ENCODE measurements around the gene PAK2.
"Not testable (repeated sequence)": the region's sequence is repeated elsewhere in the genome, so short reads cannot be mapped to it uniquely, and the experiment has no call there.

PAK2 gene
- 66.8 to 385 (median 178) reads per million in 17 experiments for total RNA-seq

DNA sequence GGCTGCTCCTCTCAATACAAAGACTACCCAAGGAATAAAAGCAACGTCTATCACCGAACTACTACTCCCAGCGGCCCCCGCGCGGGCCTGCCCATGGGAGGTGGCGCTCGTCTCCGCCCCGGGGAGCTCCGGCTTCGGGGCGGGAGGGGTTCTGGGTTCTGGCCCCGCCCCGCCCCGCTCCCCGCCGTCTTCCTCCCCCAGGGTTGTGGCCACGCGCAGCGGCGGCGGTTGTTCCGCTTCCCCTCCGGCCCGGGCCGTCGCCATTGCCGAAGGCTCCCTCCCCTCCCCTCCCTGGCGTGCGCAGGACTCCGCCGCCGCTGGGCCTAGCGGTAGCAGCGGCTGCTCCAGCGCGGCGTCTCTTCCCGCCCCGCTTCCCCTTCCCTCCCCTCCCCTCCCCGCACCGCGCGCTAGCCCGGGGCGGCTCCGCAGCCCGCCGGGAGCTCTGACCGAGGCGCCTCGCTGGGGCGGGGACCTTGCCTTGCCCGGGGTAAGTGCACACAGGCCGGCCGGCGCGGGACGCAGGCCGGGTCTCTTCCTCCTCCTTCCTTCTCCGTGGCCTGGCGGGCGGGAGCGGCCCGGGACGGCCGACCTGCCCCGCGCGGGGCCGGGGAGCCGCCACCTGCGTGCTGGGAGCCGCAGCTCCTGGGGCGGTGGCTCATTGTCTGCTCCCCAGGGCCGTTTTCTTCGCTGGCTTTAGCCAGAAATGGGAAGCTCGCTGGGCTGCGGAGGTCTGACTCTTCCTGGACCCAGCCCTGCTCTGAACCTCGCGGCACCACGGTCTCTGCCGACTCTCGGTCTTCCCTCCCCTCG, at the start of gene PAK2:
TSS of gene PAK2 (plus strand) at position 187 of the 810 bp plus-strand sequence. CDS start 42,790 bp downstream, outside the sequence.
- DNase-seq = peak; percentile 96 to 98 (median 97)

DNA sequence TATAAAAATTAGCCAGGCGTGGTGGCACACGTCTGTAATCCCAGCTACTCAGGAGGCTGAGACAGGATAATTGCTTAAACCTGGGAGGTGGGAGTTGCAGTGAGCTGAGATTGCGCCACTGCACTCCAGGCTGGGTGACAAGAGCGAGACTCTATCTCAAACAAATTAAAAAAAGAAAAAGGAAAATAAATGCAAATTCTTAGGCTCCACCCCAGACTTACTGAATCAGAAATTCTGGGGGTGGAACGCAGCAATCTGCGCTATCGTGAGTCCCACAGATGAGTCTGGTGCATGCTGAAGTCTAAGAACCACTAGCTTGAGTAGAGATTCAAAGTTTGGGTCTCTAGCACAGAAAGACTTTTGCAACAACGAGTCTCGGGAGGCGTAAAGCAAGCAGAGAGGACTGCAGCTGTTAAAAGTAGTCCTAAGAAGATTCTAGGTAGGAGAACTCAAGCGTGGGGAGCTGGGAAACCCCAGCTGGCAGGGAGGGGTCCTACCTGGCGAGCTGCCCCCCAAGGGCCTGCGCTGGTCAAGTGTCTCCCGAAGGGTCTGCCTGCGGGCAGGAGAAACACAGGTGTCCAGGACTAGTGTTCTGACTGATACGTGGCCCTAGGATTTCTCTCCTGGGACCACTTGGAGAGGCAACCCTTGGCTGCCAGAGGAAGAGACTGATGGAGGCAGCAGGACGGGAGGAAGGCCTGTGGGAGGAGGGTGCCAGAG, 49.6 kb upstream of the PAK2 start:
- peak; percentile 24 to 64 (median 48) for DNase-seq

DNA sequence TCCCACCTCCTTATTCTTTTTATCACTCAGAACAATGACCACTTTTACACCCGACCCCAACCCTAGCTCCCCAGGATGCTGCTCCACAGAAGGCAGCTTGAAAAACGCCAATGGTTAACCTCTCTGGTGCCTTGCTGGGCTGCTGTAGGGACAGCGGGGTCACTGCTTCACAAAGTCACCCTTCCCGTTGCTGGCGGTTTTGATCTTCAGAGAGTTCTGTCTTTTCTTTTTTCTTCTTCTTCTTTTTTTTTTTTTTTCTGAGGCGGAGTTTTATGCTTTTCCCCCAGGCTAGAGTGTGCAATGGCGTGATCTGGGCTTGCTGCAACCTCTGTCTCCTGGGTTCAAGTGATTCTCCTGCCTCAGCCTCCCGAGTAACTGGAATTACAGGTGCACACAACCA, 48.3 kb upstream of the PAK2 start:
- DNase-seq = peak in 3 of 4 experiments; percentile 46 to 65 (median 55)

DNA sequence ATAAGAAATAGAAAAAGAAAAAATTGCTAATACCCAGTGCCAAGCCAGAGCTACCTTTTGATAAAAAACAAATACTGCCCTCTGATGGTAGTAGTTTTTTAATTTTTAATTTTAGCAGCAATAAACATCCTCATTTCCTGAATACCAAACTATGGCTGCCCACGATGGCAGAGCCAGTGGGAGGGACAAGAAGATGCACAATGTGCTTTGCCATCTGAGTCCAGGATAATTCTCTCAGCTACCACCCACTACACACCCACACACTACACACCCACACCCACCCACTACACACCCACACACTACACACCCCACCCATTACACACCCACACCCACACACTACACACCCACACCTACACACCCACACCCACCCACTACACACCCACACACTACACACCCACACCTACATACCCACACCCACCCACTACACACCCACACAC, 45.4 kb upstream of the PAK2 start:
- DNase-seq = peak; percentile 46 to 65 (median 54)

DNA sequence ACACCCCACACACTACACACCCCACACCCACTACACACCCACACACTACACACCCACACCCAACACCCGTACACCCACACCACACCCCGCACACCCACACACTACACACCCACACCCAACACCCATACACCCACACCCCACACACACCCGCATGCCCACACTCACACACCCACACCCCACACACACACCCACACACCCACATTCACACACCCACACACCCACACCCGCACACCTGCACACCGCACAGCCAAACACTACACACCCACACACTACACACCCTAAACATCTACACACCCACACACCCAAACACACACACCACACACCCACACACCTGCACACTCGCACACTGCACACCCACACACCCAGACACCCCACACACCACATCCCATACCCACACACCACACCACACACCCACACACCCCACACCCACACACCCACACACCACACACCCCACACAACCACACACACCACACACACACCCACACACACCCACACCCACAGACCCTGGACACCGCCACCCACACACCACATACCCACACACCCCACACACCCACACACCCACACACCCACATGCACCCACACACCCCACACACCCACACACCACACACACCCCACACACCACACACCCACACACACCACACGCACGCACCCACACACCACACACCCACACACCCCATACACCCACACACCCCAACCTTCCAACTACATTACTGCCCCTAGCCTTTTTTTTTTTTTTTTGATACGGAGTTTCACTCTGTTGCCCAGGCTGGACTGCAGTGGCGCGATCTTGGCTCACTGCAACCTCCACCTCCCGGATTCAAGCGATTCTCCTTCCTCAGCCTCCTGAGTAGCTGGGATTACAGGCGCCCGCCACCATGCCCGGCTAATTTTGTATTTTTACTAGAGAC, 44.5 kb upstream of the PAK2 start:
- DNase-seq = peak in 1 of 4 experiments; percentile 21

DNA sequence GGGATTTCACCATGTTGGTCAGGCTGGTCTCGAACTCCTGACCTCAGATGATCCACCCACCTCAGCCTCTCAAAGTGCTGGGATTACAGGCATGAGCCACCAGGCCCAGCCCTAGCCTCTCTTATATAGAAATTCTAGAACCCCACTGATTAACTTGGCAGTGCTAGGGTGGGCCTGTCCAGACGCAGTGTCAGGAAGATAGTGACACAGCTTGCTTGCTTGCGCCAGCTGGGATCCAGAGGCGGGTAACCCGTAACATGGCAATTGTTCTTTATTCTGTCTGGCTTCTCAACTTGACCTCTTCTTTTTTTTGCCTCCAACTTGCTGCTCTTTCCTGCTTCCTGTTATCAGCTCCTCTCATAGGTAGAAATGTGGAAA, 43.8 kb upstream of the PAK2 start:
- peak in 1 of 4 experiments; percentile 13 for DNase-seq

DNA sequence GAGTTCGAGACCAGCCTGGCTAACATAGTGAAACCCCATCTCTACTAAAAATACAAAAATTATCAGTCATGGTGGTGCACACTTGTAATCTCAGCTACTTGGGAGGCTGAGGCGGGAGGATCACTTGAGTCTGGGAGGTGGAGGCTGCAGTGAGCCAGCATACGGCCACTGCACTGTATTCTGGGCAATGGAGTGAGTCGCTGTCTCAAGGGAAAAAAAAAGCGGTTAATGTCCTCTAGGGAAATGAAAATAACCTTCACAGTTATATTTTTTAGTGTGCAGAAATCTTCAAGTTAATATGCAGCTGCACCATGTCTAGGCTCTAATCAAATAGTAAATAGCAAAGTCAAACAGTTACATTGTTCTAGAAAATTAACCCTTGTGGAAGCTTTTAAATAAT, 42.4 kb upstream of the PAK2 start:
- no peak for DNase-seq

DNA sequence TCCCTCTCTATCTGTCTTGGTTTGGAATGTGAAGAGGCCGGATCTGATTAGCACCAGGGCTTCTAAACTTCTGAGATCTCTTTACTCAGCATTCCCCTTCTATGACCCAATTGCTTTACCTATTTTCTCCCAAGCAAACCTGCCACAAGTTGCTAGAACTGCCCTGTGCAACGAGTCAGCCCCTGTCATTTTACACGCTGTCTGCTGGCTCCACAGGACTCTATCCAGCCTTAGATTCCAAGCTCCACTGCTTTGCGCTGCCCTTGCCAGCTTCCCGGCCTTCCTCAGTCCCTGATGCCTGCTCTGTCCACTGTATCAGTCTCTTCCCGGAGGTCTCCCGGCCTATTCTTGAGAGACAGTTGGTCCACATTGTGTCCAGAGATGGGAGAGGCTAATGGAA, 39.9 kb upstream of the PAK2 start:
- no peak for DNase-seq

DNA sequence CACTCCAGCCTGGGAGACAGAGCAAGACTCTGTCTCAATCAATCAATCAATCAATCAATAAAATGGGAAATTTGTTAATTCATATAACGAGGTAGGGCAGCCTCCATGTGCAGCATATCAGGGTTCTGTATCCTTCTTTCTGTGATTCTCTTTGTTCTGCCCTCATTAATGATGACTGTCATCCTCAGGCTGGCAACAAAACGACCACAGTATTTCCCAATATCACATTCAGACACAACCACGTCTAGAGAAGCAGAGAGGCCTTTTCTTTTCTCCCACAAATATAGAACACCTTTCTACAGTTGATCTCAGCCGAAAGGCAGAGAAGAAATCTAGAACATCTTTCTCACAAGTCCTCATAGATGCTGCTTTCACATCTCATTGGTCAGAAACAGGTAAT, 38.9 kb upstream of the PAK2 start:
- DNase-seq = no peak

DNA sequence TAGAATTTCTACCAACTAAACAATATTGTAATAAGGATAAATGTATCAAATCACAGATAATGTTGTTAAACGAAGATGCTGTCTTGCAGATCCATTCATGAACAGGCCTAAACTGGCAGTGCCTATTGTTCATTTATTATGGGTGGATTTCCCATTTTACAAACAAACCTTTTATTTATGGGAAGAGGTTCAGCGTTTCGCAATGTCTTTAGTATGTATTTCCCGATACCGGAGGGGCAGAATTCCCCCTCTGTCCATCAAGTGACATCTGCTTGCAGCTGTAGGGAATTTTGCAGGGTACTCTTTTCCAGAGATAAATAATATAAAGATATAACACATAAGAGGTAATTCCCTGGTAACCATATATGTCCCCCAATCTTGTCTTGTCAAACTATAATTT, 33.3 kb upstream of the PAK2 start:
- DNase-seq = no peak

DNA sequence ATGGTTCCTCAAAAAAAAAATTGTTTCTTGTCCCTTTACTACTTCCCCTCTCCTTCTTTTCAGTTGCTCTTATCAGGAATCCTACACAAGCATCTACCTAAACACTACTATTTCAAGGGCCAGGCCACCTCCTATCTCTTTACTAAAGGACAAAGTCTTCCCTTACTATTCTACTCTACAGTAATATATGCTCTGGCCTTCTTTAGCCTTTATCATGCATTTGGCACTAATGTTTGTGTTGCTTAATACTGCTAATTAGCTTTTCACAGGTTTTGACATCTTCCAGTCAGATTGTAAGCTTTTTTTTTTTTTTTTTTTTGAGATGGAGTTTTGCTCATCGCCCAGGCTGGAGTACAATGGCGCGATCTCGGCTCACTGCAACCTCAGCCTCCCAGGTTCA, 32.9 kb upstream of the PAK2 start:
- no peak for DNase-seq

DNA sequence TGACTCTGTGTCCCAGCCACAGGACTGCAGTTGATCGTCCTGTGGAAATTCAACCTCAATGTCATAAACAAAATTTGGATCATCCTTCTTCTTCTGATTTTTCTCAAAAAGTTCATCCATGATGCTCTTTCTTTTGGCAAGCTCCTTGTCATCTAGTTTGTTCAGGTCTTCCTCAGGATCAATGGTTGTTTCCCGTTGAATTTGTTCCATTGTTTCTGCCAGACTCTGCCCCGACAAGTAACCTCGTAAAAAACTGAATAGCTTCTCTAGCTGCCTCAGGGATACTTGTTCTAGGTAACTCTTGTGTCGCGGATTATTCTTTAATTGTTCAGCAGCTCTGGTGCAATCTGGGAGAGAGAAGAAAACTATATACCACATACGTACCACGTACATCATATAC, 32.1 kb upstream of the PAK2 start:
- no peak for DNase-seq

DNA sequence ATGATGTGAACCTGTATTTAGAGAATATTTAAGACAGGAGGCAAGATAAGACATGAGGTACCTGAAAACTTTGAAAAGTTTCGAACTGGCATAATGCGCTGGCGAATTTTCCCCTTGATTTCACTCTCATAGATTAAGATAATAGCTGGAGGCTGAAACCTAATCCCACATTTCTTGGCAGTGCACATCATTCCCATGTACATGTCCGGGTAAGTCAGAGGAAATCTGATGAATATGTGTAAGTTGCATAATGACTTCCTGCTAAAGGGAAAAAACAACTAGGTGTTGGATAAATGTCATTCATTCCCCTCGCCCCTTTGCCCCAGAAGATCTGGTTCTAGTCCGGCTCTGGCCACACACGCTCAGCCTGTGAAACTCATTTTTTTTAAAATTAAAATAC, 31.2 kb upstream of the PAK2 start:
- DNase-seq = no peak

DNA sequence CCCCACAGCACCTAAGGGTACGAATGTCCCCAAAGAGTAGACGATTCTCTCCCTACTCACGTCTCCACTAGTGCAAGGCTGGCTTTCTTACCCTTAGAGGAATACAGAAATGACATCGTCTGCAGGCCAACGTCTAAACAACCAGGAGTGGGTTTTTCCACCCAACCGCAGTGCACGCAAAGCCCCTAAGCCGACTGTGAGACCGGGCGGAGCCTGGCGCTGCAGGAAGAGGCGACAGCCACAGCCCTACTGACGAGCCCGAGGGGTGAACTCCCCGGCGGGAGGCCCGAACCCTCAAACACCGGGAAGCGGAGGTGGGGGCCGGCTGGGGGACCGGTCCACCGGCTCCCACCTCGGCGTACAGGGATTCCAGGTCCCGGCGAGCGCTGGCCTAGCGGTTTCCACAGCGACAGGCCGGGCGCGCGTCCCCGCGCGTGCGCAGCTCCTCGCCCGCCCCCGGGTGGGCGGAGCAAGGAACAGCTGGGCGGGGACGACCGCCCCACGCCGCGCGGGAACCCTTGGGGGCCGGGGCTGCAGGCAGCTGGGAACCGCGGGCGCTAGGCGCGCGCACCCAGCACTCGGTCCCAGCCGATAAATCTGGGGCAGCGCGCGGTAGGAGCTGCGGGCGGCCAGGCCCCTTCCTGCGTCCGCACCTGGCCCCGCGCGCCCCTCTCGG, 27.7 kb upstream of the PAK2 start, which contains the start of the genes CEP19 and PIGX:
TSS of gene CEP19 (minus strand) at position 413 of the 676 bp plus-strand sequence. CDS start 3,593 bp downstream, outside the sequence.
TSS of gene PIGX (plus strand) at position 540 of the 676 bp plus-strand sequence.
- peak; percentile 92 to 98 (median 95) for DNase-seq

DNA sequence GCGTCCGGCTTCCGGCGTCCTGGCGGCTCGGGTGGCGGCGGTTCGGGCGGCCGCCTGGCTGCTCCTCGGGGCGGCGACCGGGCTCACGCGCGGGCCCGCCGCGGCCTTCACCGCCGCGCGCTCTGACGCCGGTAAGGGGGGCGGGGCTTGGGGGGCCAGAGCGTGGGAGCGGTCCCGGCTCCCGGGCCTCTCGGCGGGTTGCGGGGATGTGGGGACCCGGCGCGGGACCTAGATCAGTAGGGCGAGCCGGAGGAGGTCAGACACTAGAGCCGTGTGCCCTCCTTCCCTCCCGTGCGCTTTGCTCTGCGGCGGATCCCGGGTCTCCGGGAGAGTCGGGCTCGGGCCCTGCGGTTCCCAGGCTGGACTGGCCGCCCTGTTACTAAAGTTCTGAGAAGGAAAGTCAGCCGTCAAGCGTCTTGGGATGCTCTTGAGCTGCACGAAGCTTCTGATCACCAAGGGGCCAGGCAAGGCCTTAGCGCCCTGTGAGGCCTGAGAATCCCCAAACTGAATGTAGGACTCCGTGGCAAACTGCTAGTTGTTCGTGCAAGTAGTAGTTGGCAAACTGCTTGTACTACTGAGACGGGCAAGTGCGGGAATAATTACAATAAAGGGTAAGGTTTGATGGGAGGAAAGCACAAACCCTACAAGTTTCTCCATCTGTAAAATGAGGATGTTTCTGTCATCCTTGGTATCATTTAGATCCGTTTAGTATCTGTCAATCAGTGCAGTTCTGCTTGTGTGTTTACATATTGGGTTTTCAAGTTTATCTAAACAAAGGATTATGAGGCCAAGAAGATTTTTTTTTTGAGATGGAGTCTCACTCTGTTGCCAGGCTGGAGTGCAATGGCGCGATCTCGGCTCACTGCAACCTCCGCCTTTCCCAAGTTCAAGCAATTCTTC, 26.9 kb upstream of the PAK2 start:
- peak; percentile 70 to 89 (median 80) for DNase-seq

DNA sequence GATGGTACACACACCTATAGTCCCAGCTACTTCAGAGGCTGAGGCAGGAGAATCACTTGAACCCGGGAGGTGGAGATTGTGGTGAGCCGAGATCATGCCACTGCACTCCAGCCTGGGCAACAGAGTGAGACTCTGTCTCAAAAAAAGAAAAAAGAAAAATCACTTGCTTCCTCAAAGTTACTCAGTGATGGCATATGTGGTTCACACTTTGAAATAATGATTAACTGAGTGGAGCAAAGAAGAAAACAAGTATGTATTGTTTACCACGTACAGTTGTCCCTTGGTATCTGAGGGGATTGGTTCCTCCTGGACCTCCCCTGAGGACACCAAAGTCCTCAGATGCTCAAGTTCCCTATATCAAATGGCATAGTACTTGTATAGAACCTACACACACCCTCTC, 22.5 kb upstream of the PAK2 start:
- DNase-seq = not testable (repeated sequence)

DNA sequence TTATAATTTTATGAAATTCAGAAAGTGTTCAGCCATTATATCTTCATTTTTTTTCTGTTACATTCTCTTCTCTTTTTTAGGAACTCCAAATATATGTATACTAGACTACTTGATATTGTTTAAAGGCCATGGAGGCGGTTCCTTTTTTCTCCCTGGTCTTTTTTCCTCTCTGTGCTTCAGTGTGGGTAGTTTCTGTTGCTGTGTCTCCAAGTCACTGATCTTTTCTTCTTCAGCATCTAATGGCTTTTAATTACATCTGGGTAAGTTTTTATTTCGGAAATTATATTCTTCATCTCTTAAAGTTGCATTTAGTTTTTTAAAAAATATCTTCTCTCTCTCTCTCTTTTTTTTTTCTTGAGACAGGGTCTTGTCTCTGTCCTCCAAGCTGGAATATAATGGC, 18.6 kb upstream of the PAK2 start:
- no peak for DNase-seq

DNA sequence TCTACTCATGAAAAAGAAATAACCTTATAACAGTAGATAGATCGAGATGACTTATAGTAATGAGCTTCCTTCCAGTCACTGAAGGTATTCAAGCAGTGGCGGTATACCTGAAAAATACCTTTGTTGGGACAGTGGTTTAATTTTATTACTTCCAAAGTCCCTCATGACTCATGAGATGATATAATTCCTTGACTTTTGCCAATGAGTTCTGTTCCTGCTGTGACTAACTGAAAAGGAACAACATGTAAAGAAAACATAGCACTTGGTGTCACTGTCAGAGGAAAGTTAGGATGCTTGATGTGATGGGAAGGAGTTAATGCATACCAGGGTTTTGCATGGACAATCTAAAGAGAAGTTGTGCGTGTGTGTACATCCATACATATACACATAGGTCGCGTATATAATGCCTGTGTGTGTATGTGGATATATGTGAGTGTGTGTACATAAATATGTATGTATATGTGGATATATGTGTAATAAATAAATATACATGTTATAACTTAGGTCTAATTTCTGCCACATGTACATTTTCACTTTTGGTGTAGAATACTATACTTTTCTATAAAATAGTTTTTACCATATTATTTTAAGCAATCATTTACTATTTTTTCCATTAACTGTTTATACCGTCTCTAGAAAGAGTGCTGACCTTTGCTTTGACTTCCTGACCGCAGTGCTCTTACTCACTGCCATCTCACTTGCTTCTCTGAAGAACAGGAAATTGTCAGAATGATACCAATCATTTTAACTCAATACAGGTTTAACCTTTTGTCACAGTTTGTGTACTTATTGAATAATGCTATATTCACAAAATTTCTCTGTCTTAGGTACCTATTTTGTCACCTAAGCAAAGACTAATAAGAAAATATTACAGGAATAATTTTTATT, 12.6 kb upstream of the PAK2 start:
- DNase-seq = peak in 3 of 4 experiments; percentile 6 to 17 (median 15)

DNA sequence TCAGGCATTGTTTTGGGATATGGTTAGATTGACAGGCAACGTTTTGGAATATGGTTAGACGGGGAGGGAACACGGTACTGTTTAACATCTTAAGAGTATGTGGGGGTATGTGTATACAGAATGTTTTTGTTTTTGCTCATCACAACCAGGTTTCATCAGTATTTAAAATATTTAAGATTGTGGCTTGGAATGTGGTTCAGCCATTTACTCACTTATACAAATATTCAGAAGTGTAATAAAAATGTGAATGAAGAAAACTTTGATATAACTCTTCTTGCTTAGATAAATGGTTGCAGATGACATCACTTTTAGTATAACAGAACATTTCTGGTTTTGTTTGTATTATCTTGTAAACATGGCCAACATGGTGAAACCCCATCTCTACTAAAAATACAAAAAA, 3.9 kb upstream of the PAK2 start:
- no peak for DNase-seq
